GM21737 (cell line): ENCODE data around the gene ARRDC2.
"Not testable (repeated sequence)": the region's sequence is repeated elsewhere in the genome, so short reads cannot be mapped to it uniquely, and the experiment has no call there.

ENCODE experiments used
- ATAC-seq: cut with Tn5 transposase; IDR thresholded peaks from one replicate; pipeline ENCODE4 v1.9.1; 2021; ENCODE audit warnings: mild to moderate bottlenecking, moderate library complexity; ENCODE audit not compliant: unreplicated experiment

The ARRDC2 gene

DNA sequence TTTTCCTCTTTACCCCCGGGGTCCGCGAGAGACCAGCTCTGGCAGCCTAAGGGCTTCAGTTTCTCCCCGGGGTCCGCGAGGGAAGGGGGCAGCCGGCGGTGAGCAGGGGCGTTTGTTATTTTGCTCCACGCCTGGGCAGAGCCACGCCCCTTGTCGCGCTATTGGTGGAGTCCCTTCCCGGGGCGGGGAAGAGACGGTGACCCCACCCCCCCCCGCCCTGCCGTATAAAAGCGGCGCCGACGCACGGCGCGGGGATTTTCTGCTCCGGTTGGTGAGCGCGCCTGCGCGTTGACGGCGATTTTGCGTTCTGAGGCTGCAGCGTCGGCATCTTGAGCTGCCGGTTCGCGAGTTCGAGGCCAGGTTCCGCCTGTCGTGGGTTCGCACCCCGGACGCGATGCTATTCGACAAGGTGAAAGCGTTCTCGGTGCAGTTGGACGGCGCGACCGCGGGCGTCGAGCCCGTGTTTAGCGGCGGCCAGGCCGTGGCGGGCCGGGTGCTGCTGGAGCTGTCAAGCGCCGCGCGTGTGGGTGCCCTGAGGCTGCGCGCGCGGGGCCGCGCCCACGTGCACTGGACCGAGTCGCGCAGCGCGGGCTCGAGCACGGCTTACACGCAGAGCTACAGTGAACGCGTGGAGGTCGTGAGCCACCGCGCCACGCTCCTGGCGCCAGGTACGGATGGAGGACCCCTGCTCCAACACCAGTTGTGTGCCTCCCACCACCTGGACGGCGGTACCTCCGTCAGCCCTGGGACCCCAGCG lies at the start of gene ARRDC2:
Gene ARRDC2 (plus strand): TSS at position 254 of the 757 bp plus-strand sequence. CDS start 141 bp downstream, at position 395.
- ATAC-seq = peak; percentile 57

DNA sequence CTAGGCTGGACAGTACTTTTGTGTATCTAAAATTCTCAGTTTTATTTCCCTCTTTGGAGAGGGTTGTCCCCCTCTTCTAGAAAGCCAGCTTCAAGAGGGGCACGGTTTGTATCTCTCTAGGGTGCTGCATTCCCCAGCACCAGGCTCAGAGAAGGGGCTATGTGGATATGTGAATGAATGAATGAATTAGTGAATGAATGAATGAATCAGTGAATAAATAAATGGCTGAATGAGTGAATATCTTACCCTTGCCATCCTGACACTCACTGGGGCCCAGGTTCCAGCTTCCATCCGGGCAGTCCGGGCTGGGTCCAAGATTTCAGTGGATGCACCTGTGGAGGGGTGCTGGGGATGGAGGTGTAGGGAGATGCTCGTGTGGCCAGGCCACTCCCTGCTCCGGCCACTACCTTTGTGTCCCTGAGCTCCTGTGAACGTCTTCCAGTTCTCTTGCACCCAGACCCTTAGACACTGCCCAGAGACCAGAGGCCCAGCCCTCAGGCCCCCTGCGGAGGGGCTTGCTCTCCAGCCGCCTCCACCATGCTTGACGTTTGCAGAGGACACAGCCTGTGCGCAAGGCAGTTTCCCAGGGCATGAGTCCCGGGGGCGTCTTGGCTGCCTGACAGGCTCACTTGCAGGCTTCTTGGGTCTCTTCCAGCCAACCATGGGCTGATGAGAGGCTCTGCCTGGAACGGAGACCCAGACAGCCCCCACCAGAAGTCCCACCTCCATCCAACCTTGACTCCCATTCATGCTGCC lies 43.9 kb upstream of the ARRDC2 start:
- no peak for ATAC-seq

DNA sequence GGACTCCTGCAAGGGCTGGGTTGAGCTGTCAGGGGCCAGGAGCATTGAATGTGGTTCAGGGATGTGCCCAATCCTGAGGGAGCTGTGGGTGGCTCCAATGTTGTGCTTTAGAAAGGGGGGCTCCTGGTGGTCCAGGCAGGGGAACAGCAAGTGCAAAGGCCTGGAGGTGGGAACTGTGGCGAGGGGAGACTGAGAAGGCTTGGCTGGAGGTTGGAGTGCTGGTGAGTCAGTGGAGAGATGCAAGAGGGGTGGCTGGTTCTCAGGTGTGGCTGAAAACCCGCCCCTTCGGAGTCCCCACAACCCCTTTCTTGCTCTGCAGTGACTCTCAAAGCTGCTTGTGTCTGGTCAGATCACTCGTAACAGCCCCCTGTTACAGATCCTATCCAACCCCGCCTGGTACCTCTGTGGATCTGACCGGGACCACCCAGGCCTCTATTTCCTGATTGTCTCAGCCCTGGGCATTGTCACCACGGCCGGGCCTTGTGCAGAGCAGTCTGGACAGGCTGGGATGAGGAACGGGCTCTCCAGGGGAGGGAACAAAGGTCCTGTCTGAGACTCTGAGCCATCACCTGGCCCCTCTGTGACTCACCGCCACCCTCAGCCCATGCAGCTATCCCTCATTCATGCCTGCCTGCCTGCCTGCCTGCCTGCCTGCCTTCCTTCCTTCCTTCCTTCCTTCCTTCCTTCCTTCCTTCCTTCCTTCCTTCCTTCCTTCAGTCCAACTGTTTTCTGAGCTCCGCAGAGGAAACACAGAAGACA lies 42.4 kb upstream of the ARRDC2 start:
- no peak for ATAC-seq

DNA sequence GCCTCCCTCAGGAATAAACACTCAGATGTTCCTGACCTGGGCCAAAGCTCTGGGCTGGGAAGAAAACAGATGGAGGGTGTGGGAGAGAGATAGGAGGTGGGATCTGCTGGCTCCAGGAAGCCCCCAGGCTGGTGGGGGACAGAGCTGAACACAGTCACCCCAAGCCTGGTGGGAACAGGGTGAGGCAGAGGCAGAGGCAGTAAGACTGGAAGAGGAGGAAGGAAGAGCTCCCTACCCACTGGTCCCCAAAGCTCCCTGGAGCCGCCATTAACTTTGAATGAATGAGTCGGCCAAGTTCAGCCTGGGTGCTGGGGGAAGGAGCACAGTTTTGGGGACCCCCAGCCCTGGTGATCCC lies 41.9 kb upstream of the ARRDC2 start:
- ATAC-seq = no peak

DNA sequence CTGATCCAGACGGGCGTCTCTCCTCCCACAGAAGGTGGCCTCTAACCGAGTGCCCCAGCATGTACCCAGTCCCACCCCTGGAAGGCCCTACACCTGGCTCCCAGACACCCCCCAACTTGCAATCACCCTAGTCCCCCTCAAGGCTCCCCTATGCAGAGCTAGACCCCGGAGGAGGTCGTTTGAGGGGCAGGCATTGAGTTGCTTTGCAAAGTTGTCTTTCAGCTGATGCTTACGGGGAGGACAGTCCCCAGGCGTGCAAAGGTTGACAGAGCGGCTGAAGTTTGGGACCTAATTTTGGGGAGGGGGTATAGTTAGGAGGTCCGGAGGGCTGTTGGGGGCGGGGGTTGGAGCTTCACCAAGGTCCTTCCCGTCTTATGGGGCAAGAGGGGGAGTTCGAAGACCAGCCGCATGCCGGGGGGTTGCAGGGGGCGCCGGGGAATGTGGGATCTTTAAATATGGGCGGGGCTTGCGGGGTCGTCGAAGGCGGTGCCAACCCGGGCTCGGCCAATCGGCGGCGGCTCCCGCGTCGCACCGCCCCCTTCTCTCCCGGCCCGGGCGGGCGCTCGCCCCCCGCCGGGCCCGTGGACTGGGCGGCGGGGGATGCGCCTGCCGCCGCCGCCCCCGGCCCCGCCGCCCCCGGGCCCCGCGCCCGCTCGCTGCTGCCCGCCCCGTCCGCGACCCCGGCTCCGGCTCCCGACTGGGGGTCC lies 41.3 kb upstream of the ARRDC2 start, which contains the start of gene KCNN1:
Gene KCNN1 (plus strand): TSS at position 558 of the 707 bp plus-strand sequence. CDS start 6,782 bp downstream, outside the sequence.
- no peak for ATAC-seq

DNA sequence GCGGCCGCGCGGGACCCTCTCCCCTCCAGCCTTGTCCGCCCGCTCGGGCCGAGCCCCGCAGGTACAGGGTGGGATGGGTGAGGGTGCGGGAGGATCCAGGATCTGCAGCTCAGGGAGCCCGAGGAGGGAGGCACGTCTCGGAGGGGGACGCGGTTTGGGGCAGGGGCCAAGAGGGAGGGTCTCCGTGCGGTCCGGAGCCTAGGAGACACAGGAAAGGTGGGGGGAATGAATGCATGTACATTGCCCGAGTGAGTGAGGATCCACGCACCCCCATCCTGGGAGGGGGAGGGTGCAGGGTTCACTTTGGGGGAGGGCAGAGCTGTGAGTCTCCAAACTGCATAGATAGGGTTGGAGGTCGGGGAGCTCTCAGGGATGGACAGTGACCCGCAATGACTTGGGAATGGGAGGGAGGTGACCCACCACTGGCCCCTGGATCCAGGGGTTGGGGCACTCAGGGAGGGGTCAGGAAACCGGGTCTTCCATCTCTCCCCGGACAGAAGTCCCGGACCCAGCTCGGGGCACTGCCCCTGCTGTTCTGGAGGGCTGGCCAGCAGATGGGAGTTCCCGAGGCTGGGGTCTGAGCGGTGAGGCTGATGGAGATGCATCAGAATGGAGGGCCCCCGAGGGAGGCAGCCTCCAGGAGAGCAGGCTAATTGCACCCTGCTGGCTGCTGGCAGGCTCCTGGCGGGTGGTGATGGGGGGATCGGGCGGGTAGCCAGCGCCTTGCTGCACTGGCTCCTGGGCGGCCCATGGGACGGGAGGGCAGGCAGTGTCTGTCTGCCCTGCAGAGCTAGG lies 40.5 kb upstream of the ARRDC2 start:
- ATAC-seq = no peak

DNA sequence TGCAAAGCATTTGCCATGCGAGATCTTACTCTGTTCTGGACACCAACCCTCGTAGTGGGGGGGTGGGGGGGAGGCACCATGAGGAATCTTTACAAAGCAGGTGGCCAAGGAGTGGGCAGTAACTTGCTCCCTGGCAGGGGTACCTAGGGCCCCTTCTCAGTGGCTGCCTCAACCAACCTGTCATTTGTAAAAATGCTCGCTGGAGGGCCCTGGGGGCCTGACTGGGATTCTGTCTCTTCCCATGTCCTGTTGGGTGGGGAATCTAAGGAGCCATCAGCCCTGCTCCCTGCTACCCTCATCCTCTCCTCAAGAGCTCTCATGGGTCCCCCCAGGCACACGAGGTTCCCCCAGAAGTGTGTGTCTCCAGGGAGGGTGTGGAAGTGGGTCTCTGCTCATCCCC lies 39.6 kb upstream of the ARRDC2 start:
- ATAC-seq = no peak

DNA sequence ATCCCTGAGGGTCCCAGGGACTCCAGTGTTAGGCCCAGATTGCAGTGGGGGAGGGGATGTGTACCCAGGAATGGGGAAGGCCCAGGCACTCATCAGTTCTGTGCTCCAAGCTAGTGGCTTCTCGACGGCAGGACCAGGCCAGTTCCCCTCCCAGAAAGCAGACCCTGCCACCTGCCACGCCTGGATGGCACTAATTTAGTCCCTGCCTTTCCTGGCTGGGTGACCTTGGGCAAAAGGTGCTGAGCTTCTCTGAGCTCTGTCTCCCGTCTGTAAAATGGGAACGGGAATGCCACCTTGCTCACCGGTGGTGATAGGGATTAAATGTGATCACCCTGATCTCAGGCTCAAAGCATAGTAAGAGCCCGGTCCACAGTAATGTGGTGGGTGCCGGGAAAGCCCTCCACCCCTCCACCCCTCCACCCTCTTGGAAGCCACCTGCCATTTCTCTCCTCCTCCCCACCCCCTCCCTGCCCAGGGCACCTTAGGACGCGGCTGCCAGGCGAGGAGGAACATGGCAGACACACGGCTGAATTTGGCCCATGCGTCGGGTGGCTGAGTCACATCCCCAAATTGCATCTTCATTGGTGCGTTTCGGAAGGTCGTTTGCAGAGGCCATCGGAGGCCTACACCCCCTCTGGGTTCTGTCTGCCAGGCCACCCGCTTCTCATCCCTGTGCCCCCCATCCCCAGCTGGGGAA lies 38.7 kb upstream of the ARRDC2 start:
- ATAC-seq = no peak

DNA sequence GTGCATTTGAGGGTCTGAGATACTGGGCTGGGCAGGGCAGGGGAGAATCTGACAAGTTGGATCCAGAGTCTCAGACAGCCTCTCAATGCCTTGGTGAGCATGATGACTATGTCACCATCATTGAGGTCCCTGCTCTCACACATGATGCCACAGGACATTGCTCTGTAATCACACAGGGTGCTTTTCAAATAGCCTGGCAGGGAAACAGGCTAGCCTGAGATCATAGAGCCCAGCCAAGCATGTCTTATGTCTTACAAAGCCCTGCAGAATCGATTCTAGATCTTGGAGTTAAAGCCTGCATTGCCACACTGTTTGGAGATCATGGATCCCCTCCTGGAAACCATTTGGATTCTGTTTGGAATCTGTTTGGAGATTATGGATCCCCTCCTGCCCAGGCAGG lies 35.7 kb upstream of the ARRDC2 start:
- ATAC-seq = no peak

DNA sequence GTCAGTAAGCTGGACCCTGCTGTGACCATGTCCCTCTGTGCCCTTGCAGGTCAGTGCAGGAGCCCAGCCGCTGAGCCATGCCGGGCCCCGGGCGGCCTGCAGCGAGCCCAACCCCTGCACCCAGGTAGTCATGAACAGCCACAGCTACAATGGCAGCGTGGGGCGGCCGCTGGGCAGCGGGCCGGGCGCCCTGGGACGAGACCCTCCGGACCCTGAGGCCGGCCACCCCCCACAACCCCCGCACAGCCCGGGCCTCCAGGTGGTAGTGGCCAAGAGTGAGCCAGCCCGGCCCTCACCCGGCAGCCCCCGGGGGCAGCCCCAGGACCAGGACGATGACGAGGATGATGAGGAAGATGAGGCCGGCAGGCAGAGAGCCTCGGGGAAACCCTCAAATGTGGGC lies 34.2 kb upstream of the ARRDC2 start:
- no peak for ATAC-seq

DNA sequence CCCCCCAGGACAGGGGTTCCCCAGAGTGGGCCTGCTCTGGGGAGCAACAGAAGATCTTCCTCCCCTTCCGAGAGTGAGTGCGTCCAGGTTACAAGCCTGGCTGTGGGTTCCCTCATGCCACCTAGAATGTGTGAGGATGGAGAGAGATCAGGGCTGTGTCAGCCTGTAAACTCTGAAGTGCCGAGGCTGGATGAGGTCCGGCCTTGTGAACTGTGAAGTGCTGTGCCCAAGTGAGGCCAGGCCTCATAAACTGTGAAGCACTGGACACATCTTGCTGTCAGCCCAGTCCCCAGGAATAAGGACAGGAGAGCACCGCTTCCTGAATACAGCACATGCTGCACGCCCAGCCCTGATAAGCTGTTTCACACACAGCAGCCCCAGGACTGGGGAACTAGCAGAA lies 33.4 kb upstream of the ARRDC2 start:
- ATAC-seq = no peak

DNA sequence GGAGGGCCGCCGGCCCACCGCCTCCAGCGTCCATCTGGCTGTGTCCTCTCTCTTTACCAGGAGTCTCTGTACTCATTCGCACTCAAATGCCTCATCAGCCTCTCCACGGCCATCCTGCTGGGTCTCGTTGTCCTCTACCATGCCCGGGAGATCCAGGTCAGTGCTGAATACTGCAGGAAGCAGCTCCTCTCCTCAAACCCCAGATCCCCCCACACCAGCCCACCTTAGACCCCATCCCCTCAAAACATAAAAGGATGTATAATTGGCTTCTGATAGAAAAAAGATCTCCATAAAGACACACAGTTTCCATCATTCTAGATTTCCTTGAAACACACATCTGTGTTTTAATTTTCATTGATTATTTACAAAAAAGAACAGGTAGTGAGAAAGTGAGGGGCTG lies 32.9 kb upstream of the ARRDC2 start:
- no peak for ATAC-seq

DNA sequence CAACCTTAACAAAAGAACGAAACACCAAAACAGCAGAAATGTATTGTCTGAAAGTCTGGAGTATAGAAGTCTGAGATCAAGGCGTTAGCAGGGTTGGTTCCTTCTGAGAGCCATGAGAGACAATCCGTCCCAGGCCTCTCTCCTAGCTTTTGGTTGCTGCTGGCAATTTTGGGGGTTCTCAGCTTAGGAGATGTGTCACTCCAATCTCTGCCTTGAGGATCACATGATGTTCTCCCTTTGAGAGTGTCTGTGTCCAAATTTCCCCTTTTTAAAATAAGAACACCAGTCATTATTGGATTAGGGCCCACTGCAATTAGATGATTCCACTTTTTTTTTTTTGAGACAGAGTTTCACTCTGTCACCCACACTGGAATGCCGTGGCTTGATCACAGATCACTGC lies 30.9 kb upstream of the ARRDC2 start:
- no peak for ATAC-seq

DNA sequence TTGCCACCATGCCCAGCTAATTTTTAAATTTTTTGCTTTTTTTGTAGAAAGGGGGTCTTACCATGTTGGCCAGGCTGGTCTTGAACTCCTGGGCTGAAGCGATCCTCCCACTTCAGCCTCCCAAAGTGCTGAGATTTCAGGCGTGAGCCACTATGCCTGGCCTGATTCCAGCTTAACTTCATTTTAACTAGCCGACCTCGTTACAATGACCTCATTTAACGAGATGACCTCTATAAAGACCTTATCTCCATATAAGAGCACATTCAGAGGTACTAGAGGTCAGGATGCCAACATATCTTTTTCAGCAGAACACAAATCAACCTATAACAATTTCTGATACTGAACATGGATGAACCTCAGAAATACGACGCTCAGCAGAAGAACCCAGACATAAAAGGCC lies 30.5 kb upstream of the ARRDC2 start:
- ATAC-seq = no peak

DNA sequence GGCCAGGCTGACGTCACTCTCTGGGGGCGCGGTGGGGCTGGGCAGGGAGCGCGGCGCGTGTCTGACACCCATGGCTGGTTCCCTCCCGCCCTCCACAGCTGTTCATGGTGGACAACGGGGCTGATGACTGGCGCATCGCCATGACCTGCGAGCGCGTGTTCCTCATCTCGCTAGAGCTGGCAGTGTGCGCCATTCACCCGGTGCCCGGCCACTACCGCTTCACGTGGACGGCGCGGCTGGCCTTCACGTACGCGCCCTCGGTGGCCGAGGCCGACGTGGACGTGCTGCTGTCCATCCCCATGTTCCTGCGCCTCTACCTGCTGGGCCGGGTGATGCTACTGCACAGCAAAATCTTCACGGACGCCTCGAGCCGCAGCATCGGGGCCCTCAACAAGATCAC lies 26.4 kb upstream of the ARRDC2 start:
- ATAC-seq = no peak

DNA sequence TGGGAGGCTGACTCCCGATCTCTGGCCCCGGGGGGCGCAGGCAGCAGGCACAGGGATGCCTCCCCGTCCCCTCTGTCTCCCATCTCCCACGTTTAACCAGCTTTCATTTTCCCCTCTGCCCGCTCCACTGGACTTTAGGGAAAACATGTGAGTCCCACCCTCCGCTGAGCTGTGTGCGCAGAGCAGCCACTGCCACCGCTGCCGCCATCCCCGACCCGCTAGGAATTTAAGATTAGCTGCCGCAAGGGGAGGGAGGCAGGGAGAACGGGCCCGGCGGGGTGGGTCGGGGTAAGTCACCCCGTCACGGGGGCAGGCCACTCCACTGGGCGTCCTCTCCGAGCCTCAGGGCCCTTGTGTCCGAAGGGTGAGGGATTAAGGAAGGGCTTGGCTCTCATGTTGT lies 25.5 kb upstream of the ARRDC2 start:
- no peak for ATAC-seq

DNA sequence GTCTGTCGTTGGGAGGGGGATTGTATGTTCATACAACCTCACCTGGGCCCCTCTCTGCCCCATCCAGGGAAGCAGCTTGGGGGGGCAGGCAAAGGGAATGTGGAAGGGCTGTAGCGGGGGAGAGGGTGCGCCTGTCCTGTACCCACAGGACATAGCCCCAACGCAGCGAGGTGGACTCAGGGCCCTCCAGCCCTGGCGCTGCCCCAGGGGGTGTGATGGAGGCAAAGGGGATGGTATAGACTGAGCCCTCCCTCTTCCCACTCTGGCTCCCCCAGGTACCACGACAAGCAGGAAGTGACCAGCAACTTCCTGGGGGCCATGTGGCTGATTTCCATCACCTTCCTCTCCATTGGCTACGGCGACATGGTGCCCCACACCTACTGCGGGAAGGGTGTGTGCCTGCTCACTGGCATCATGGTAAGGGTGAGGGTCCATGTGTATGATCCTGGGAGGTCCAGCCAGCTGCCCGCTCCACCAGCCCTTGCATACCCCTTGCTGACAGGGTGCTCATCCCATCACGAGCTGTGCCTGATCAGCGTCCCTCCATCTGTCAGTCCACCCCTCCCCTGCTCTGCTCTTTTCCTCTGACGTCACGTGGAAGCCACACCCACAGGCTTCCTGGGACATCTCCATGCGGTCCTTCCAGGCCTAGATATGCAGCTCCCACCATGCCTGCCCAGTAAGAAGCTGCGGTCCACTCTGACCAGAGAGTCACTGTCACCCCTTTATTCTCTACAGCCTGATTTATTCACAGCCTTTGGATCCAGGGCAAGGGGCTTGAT lies 22.7 kb upstream of the ARRDC2 start:
- ATAC-seq = no peak

DNA sequence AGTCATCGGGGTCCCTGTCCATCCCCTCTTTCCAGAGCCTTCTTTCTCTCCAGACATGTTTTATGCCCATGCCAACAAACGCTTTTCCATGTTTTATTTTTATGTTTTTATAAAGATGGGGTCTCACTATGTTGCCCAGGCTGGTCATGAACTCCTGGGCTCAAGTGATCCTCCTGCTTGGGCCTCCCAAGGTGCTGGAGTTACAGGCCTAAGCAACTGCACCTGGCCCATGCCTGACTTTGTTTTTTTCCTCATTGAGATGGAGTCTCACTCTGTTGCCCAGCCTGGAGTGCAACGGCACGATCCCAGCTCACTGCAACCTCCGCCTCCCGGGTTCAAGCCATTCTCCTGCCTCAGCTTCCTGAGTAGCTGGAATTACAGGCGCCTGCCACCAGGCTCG lies 21.4 kb upstream of the ARRDC2 start:
- not testable (repeated sequence) for ATAC-seq

DNA sequence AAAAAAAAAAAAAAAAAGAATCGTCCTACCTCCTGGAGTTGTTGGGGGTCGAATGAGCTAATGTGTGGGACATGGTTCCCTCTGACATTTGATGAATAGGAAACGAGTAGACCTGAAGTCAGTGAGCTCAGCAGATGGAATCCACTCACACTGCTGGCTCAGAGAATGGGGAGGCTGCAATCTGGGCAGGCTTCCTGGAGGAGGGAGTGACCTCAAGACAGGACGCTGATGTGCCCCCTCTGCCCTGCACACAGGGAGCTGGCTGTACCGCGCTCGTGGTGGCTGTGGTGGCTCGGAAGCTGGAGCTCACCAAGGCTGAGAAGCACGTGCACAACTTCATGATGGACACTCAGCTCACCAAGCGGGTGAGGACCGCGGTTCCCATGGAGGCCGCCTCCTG lies 19.8 kb upstream of the ARRDC2 start:
- ATAC-seq = no peak
